H1 (cell line): ENCODE data around the gene RASD2. TPM values are rescaled to one million over a fixed set of nuclear protein-coding genes. Genes with fewer than 3 reads are reported as not detected.

Experiments used
- CTCF ChIA-PET: fragments of 300-600 bp; sonication (Branson Sonifier 250); formaldehyde crosslinking; loops from one replicate; lab custom pipeline; 2021; ENCODE audit not compliant: partially characterized antibody; lab: Charles Lee
- POLR2A ChIA-PET: fragments of 300-600 bp; sonication (Branson Sonifier 250); formaldehyde crosslinking; loops from one replicate; lab custom pipeline; 2021; ENCODE audit warnings: inconsistent platforms; ENCODE audit not compliant: partially characterized antibody; lab: Charles Lee
- DNase-seq, 2 experiments: peaks; one replicate each; pipeline versions ENCODE4 v3.0.0 to v3.0.0-alpha.2; 2010 to 2022; ENCODE audit warnings: low spot score in 2 of 2, low read depth in 1 of 2, mixed read lengths in 1 of 2
- FAIRE-seq: peaks from 2 replicates; lab custom pipeline; 2011; peaks lifted over from hg19 to GRCh38; lab: Jason Lieb, UNC
- H2AFZ ChIP-seq: 2 replicates; pipeline ENCODE4 v1.8.1; 2012; ENCODE audit warnings: low read length, inconsistent platforms
- H2AK5ac ChIP-seq: 2 replicates; pipeline ENCODE4 v1.6.1; 2013; ENCODE audit warnings: low read depth, low read length
- H2BK120ac ChIP-seq: replicated peaks from 2 replicates; pipeline ENCODE3; 2013; ENCODE audit warnings: low read depth, low read length, inconsistent platforms
- H2BK12ac ChIP-seq: 2 replicates; pipeline ENCODE4 v1.6.1; 2013; ENCODE audit warnings: low read depth, low read length
- H2BK15ac ChIP-seq: 2 replicates; pipeline ENCODE4 v1.6.1; 2013; ENCODE audit warnings: low read length
- H2BK20ac ChIP-seq: 2 replicates; pipeline ENCODE4 v1.6.1; 2013; ENCODE audit warnings: low read length
- H2BK5ac ChIP-seq: 2 replicates; pipeline ENCODE4 v1.6.1; 2013; ENCODE audit warnings: low read depth, low read length
- H3K14ac ChIP-seq: 2 replicates; pipeline ENCODE4 v1.6.1; 2013; ENCODE audit warnings: inconsistent platforms; ENCODE audit not compliant: insufficient read length
- H3K18ac ChIP-seq: 2 replicates; pipeline ENCODE4 v1.6.1; 2013; ENCODE audit warnings: low read length; ENCODE audit errors: extremely low read depth
- H3K23ac ChIP-seq: 2 replicates; pipeline ENCODE4 v1.6.1; 2013; ENCODE audit warnings: inconsistent platforms; ENCODE audit not compliant: insufficient read length
- H3K23me2 ChIP-seq: 2 replicates; pipeline ENCODE4 v1.6.1; 2013; ENCODE audit warnings: low read depth, low read length
- H3K27ac ChIP-seq: 2 replicates; pipeline ENCODE4 v1.6.1; 2011; ENCODE audit warnings: low read depth, low read length, inconsistent platforms
- H3K27me3 ChIP-seq, 4 experiments: replicated peaks in 1 of 4; 1 replicate in 1 of 4; 2 replicates in 3 of 4; pipeline versions ENCODE4 v1.6.1 to v1.8.1; 2011 to 2013; ENCODE audit warnings: low read length in 3 of 4, mild to moderate bottlenecking in 3 of 4, inconsistent platforms in 2 of 4, mixed read lengths in 2 of 4, moderate library complexity in 1 of 4; ENCODE audit not compliant: control insufficient read depth in 3 of 4, insufficient read depth in 3 of 4; ENCODE audit errors: extremely low read depth in 1 of 4
- H3K36me3 ChIP-seq, 4 experiments: 2 replicates each; pipeline versions ENCODE4 v1.6.1 to v1.8.1; 2011 to 2013; ENCODE audit warnings: mild to moderate bottlenecking in 4 of 4, low read length in 3 of 4, moderate library complexity in 2 of 4, control low read depth in 1 of 4, inconsistent platforms in 1 of 4; ENCODE audit not compliant: insufficient read depth in 4 of 4, control insufficient read depth in 2 of 4
- H3K4ac ChIP-seq: replicated peaks from 2 replicates; pipeline ENCODE3; 2013; ENCODE audit warnings: low read length, low read depth, mixed read lengths, inconsistent platforms; ENCODE audit not compliant: insufficient read length
- H3K4me1 ChIP-seq, 4 experiments: replicated peaks in 1 of 4; 1 replicate in 1 of 4; 2 replicates in 3 of 4; pipeline versions ENCODE4 v1.6.1 to v1.8.1; 2011 to 2013; ENCODE audit warnings: low read length in 3 of 4, inconsistent platforms in 2 of 4, mixed read lengths in 1 of 4; ENCODE audit not compliant: insufficient read depth in 4 of 4, control insufficient read depth in 3 of 4
- H3K4me2 ChIP-seq, 2 experiments: 2 replicates each; pipeline versions ENCODE4 v1.6.1 to v1.8.1; 2011 to 2013; ENCODE audit warnings: low read depth in 2 of 2, low read length in 2 of 2, control low read depth in 1 of 2, inconsistent platforms in 1 of 2, mild to moderate bottlenecking in 1 of 2; ENCODE audit not compliant: insufficient read depth in 1 of 2
- H3K4me3 ChIP-seq, 4 experiments: fragments of 200-600, 300-600 bp in 1 of 4; sonication (generic), shearing (Covaris generic), sonication (Bioruptor Twin) in 1 of 4; 2 replicates each; pipeline versions ENCODE4 v1.5.1 to v1.8.1; 2011 to 2016; ENCODE audit warnings: low read length in 4 of 4, low read depth in 3 of 4, control low read depth in 2 of 4, inconsistent platforms in 2 of 4, mild to moderate bottlenecking in 2 of 4, mixed read lengths in 1 of 4, moderate library complexity in 1 of 4; ENCODE audit not compliant: insufficient read depth in 2 of 4; ENCODE audit errors: extremely low read depth in 1 of 4
- H3K56ac ChIP-seq: replicated peaks from 2 replicates; pipeline ENCODE3; 2013; ENCODE audit warnings: low read depth, mild to moderate bottlenecking, mixed read lengths, low read length, inconsistent platforms; ENCODE audit not compliant: insufficient read length
- H3K79me1 ChIP-seq: 2 replicates; pipeline ENCODE4 v1.6.1; 2013; ENCODE audit warnings: low read depth, low read length, control low read depth
- H3K79me2 ChIP-seq, 2 experiments: 2 replicates each; pipeline versions ENCODE4 v1.6.1 to v1.8.1; 2012 to 2013; ENCODE audit warnings: low read length in 2 of 2, mild to moderate bottlenecking in 2 of 2, inconsistent platforms in 1 of 2; ENCODE audit not compliant: insufficient read depth in 2 of 2, control insufficient read depth in 1 of 2
- H3K9ac ChIP-seq, 4 experiments: replicated peaks in 1 of 4; 1 replicate in 1 of 4; 2 replicates in 3 of 4; pipeline versions ENCODE4 v1.6.1 to v1.8.1; 2011 to 2013; ENCODE audit warnings: low read depth in 3 of 4, low read length in 3 of 4, control low read depth in 2 of 4, mild to moderate bottlenecking in 2 of 4, moderate library complexity in 2 of 4, inconsistent platforms in 1 of 4; ENCODE audit errors: extremely low read depth in 1 of 4
- H3K9me3 ChIP-seq, 2 experiments: 2 replicates each; pipeline versions ENCODE4 v1.6.1 to v1.8.1; 2012 to 2013; ENCODE audit warnings: mild to moderate bottlenecking in 2 of 2, moderate library complexity in 2 of 2, control low read depth in 1 of 2, inconsistent platforms in 1 of 2, low read depth in 1 of 2, low read length in 1 of 2, mixed read lengths in 1 of 2; ENCODE audit not compliant: insufficient read depth in 2 of 2
- H4K20me1 ChIP-seq, 2 experiments: replicated peaks in 1 of 2; 2 replicates each; pipeline versions ENCODE3 to v1.8.1; 2011 to 2013; ENCODE audit warnings: inconsistent platforms in 2 of 2, low read length in 2 of 2, mild to moderate bottlenecking in 1 of 2; ENCODE audit not compliant: insufficient read depth in 2 of 2, control insufficient read depth in 1 of 2
- H4K5ac ChIP-seq: 2 replicates; pipeline ENCODE4 v1.6.1; 2013; ENCODE audit warnings: low read length, low read depth, mixed read lengths, inconsistent platforms; ENCODE audit not compliant: insufficient read length
- H4K8ac ChIP-seq: 2 replicates; pipeline ENCODE4 v1.8.0; 2013; ENCODE audit warnings: mild to moderate bottlenecking, moderate library complexity, low read length, inconsistent platforms; ENCODE audit not compliant: insufficient read depth; ENCODE audit errors: extremely low read depth
- H4K91ac ChIP-seq: replicated peaks from 2 replicates; pipeline ENCODE3; 2013; ENCODE audit warnings: low read length, mixed read lengths, inconsistent platforms; ENCODE audit not compliant: insufficient read length
- BCL11A ChIP-seq, 2 experiments: IDR thresholded peaks; one replicate each; pipeline ENCODE4 v1.6.1; 2011; ENCODE audit warnings: low read depth in 2 of 2, low read length in 2 of 2, mild to moderate bottlenecking in 2 of 2
- CBX8 ChIP-seq: fragments of 300-800, 300-1000 bp; sonication (generic); IDR thresholded peaks from 2 replicates; pipeline ENCODE4 v1.7.1; 2016; ENCODE audit warnings: low read depth, low read length, borderline replicate concordance
- CEBPB ChIP-seq: IDR thresholded peaks from 2 replicates; pipeline ENCODE4 v1.6.1; 2012; ENCODE audit warnings: low read depth, low read length
- CHD1 ChIP-seq: IDR thresholded peaks from 2 replicates; pipeline ENCODE4 v1.6.1; 2012; ENCODE audit warnings: low read depth, low read length, improper control_type of control experiment
- HDAC2 ChIP-seq, 2 experiments: fragments of 300-600 bp in 1 of 2; sonication (generic) in 1 of 2; IDR thresholded peaks; 2 replicates each; pipeline ENCODE4 v1.6.1; 2011 to 2012; ENCODE audit warnings: low read depth in 2 of 2, low read length in 2 of 2, mild to moderate bottlenecking in 2 of 2, moderate library complexity in 2 of 2, borderline replicate concordance in 1 of 2, inconsistent platforms in 1 of 2
- HDAC6 ChIP-seq: IDR thresholded peaks from one replicate; pipeline ENCODE4 v1.7.1; 2012; ENCODE audit warnings: low read depth, mild to moderate bottlenecking, inconsistent platforms, low read length, moderate library complexity
- KDM5A ChIP-seq: fragments of 200-600 bp; IDR thresholded peaks from 2 replicates; pipeline ENCODE4 v1.7.1; 2012; ENCODE audit warnings: mild to moderate bottlenecking, low read length, inconsistent platforms, mixed read lengths
- NRF1 ChIP-seq: IDR thresholded peaks from 2 replicates; pipeline ENCODE4 v1.6.1; 2011; ENCODE audit warnings: mild to moderate bottlenecking, low read depth, low read length, improper control_type of control experiment
- RNF2 ChIP-seq: fragments of 200-900, 300-1000 bp; sonication (generic); IDR thresholded peaks from 2 replicates; pipeline ENCODE4 v1.7.1; 2016; ENCODE audit warnings: borderline replicate concordance, low read depth, mild to moderate bottlenecking, antibody characterized with exemption, low read length; ENCODE audit not compliant: poor library complexity, severe bottlenecking; ENCODE audit errors: missing control alignments
- SIRT6 ChIP-seq: IDR thresholded peaks from one replicate; pipeline ENCODE4 v1.7.1; 2012; ENCODE audit warnings: low read length, inconsistent platforms
- TAF7 ChIP-seq: optimal IDR thresholded peaks from 2 replicates; pipeline ENCODE3; 2011; ENCODE audit warnings: low read depth, mild to moderate bottlenecking, inconsistent platforms, low read length, moderate library complexity, borderline replicate concordance
- WGBS, 2 experiments: shearing (Covaris generic) in 1 of 2; methylation state at CpG; one replicate each; pipeline versions ENCODE4 v1.1.6 to v1.1.7; 2013 to 2015; ENCODE audit warnings: low lambda C conversion rate in 2 of 2, mixed read lengths in 2 of 2, inconsistent platforms in 1 of 2, low coverage in 1 of 2, missing lambda C conversion rate in 1 of 2; ENCODE audit not compliant: insufficient replicate concordance in 2 of 2, insufficient coverage in 1 of 2, insufficient read length in 1 of 2; ENCODE audit errors: extremely low coverage in 1 of 2, missing lambda C conversion rate in 1 of 2; 5-methylcytosine and 5-hydroxymethylcytosine counted together
- polyA plus RNA-seq, 7 experiments: library from polyadenylated mRNA; depleted of rRNA in 3 of 7; stranded (reverse) in 5 of 7; unstranded in 2 of 7; fragments of >200 nt in 5 of 7; fragments of 200-250 nt in 2 of 7; gene quantifications; 1 replicate in 5 of 7; 2 replicates in 1 of 7; 4 replicates in 1 of 7; pipeline versions ENCODE4 v1.2.1 to v1.2.3, GENCODE V29; 2011 to 2013; ENCODE audit warnings: missing spikeins in 2 of 7, mixed read lengths in 2 of 7
- total RNA-seq: library from RNA; stranded (reverse); fragmentation: NEBNext Ultra II Directional; extraction: Animal tissue kit (Norgen Biotek cat#: 25700); gene quantifications from 2 replicates; pipeline ENCODE4 v1.2.1, GENCODE V29; 2021

Gene RASD2
- total and polyA plus RNA-seq, 2 of the 8 experiments (the other 6 are each of a cell fraction or from before 2014, with no cell fraction given), result 1.9 to 5.1 TPM

DNA sequence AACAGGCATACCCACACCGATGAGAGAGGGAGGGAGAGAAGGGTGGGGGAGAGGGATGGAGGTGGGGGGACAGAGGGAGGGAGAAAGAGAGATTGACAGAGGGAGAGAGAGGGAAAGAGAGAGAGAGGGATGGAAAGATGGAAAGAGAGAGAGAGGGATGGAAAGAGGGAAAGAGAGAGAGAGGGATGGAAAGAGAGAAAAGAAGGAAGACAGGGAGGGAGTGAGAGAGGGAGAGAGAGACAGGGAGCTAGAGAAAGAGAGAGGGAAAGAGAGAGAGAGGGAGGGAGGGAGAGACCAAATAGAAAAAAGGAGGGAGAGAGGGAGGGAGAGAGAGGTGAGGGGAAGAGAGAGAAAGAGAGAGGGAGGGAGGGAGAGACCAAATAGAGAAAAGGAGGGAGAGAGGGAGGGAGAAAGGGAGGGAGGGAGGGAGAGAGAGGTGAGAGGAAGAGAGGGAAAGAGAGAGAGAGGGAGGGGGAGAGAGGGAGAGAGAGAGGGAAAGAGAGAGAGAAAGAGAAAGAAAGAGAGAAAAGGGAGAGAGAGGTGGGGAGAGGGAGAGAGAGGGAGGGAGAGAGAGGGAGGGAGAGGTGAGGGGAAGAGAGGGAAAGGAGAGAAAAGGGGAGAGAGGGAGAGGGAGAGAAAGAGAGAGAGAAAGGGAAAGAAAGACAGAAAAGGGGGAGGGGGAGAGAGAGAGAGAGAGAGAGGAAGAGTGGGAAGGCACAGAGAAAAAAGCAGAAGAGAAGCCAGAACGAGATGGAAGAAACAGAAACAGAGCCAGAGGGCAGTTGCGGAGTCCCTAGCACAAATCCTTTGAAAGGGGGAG is 52.6 kb downstream of the RASD2 start:
- FAIRE-seq, result no peak
- POLR2A ChIA-PET, result interaction anchor here (0.9 to 1.1 kb wide), 2 partner anchors 13 to 65 kb away, joined by 3 read pairs; no protein-coding TSS in a partner anchor
- Histone ChIP-seq H3K4me1 (peaks cover 0 to 17% (median 1%) of the 10 kb centered on the region in 4 experiments; a peak in 3 of 7 replicates), H2BK12ac (peak overlapping the region; percentile 84; the same call in 1 of the 2 replicates), H3K79me2 (no peaks in the 10 kb centered on the region), H3K27me3 (no peaks in the 10 kb centered on the region), H3K14ac (no peak overlapping the region), H2BK15ac (peak overlapping the region; percentile 61; the same call in 1 of the 2 replicates), H2AK5ac (no peak overlapping the region), H3K27ac (no peak overlapping the region), H4K91ac (no peak overlapping the region), H3K4ac (no peak overlapping the region), H3K4me3 (no peak overlapping the region), H4K5ac (no peak overlapping the region), H3K18ac (no peak overlapping the region), H3K9me3 (no peaks in the 10 kb centered on the region), H3K56ac (no peak overlapping the region), H3K36me3 (no peaks in the 10 kb centered on the region), H3K23ac (no peak overlapping the region), H3K9ac (no peak overlapping the region), H4K20me1 (no peaks in the 10 kb centered on the region), H2BK5ac (peak overlapping the region; percentile 35; the same call in 1 of the 2 replicates), H4K8ac (no peak overlapping the region), H2AFZ (0 out of 2 replicates have a peak overlapping the region, but pooled peaks have one; percentile 34), H3K23me2 (no peaks in the 10 kb centered on the region; the same call in 1 of the 2 replicates), H2BK120ac (no peak overlapping the region), H3K79me1 (no peaks in the 10 kb centered on the region), H3K4me2 (peak overlapping the region; percentile 11 to 23; a peak in 3 of 4 replicates), H2BK20ac (0 out of 2 replicates have a peak overlapping the region, but pooled peaks have one; percentile 18)
- no peak for DNase-seq
- CTCF ChIA-PET, result interaction anchor here (0.8 to 2.2 kb wide), 6 partner anchors 11 to 55 kb away, joined by 3 to 12 read pairs (median 3); no protein-coding TSS in a partner anchor
- WGBS, 2 experiments, result 66% methylated on average over 3 of the region's 3 CpGs; no CpG with 5 or more reads in 1 of the 2 experiments
- TF ChIP-seq HDAC2 (IDR thresholded peaks at IDR 0.05; ENCODE audit: borderline replicate concordance in 1 of 2, low read depth in 2 of 2, low read length in 2 of 2) (no peak), HDAC6 (no peak), KDM5A (no peak), BCL11A (IDR thresholded peaks at IDR 0.05; ENCODE audit: low read depth in 2 of 2, low read length in 2 of 2) (no peak), CEBPB (no peak), SIRT6 (no peak), RNF2 (no peak), TAF7 (no peak), CBX8 (no peak), CHD1 (no peak), NRF1 (no peak)
